OCI-LY3 (cell line): ENCODE data around the gene ONECUT1.

ENCODE experiments used
- H2AFZ ChIP-seq: fragments of 200-600, 300-600 bp; shearing (Covaris generic); 2 replicates; pipeline ENCODE4 v1.6.0; 2014; ENCODE audit warnings: antibody characterized with exemption, low read depth, low read length
- H3K27ac ChIP-seq: fragments of 200-600, 300-600 bp; sonication (generic); 2 replicates; pipeline ENCODE4 v1.5.1; 2014; ENCODE audit warnings: mild to moderate bottlenecking, low read length, moderate library complexity, mixed read lengths
- H3K27me3 ChIP-seq: fragments of 200-600, 300-600 bp; sonication (generic); 2 replicates; pipeline ENCODE4 v1.6.1; 2014; ENCODE audit warnings: low read depth, low read length, mixed read lengths
- H3K36me3 ChIP-seq: fragments of 200-600, 300-600 bp; sonication (generic); replicated peaks from 2 replicates; pipeline ENCODE3; 2014; ENCODE audit warnings: low read depth, low read length, mixed read lengths
- H3K4me1 ChIP-seq: fragments of 300-600, 200-600 bp; sonication (generic); 2 replicates; pipeline ENCODE4 v1.6.1; 2014; ENCODE audit warnings: low read length, mixed read lengths
- H3K4me2 ChIP-seq: fragments of 200-600, 300-600 bp; sonication (generic); 2 replicates; pipeline ENCODE4 v1.6.1; 2014; ENCODE audit warnings: low read length, mixed read lengths
- H3K4me3 ChIP-seq: fragments of 300-600, 200-600 bp; sonication (generic); 2 replicates; pipeline ENCODE4 v1.5.1; 2014; ENCODE audit warnings: antibody characterized with exemption, mild to moderate bottlenecking, low read length, moderate library complexity
- H3K79me2 ChIP-seq: fragments of 300-600, 200-600 bp; shearing (Covaris generic); 2 replicates; pipeline ENCODE4 v1.6.1; 2014; ENCODE audit warnings: mild to moderate bottlenecking, low read length, mixed read lengths
- H3K9ac ChIP-seq: fragments of 300-600, 200-600 bp; shearing (Covaris generic); 2 replicates; pipeline ENCODE4 v1.6.0; 2014; ENCODE audit warnings: mild to moderate bottlenecking, low read length, moderate library complexity
- H3K9me3 ChIP-seq: fragments of 200-600, 300-600 bp; shearing (Covaris generic); 2 replicates; pipeline ENCODE4 v1.6.1; 2014; ENCODE audit warnings: low read length, mixed read lengths; ENCODE audit not compliant: insufficient read depth
- H4K20me1 ChIP-seq: fragments of 200-600, 300-600 bp; sonication (generic); 2 replicates; pipeline ENCODE4 v1.6.1; 2016; ENCODE audit warnings: low read length, mixed read lengths; ENCODE audit not compliant: insufficient read depth
- EZH2phosphoT487 ChIP-seq: fragments of 200-600 bp; shearing (Covaris generic); IDR thresholded peaks from 2 replicates; pipeline ENCODE4 v1.6.1; 2018; ENCODE audit warnings: antibody characterized with exemption, mixed run types, low read depth
- TF ChIP-seq, protein P1 (sequence below): fragments of 200-600, 300-600 bp; sonication (generic); IDR thresholded peaks from 2 replicates; pipeline ENCODE4 v1.5.1; 2014; ENCODE audit warnings: antibody characterized with exemption, low read length, low read depth

ONECUT1 gene

DNA sequence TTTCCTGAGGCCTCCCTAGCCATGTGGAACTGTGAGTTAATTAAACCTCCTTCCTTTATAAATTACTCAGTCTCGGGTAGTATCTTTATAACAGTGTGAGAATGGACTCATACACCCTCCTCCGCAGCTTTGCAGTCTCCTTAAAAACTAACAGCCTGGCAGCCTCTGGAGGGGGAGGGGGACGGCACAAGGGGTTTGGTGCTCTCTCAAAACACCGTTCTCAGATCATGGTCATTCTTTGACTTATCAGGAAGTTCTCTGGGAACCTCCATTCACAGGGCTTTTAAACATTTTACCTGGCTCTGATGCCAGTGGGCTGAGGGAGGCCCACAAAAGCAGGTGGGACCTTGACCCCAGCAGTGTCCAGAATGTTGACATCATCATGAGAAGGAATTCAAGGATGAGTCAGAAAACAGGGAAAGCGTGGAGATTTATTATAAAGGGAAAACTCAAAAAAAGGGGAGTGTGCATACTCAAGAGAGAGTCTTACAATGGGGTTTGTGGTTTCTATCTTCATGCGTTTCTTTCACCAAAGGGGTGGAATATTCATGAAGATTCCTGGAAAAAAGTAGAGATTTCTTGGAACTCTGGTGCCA lies 43.9 kb downstream of the ONECUT1 start:
- no peak overlapping the region for H3K4me2 ChIP-seq
- H2AFZ ChIP-seq, result no peak overlapping the region
- TF ChIP-seq, protein P1, sequence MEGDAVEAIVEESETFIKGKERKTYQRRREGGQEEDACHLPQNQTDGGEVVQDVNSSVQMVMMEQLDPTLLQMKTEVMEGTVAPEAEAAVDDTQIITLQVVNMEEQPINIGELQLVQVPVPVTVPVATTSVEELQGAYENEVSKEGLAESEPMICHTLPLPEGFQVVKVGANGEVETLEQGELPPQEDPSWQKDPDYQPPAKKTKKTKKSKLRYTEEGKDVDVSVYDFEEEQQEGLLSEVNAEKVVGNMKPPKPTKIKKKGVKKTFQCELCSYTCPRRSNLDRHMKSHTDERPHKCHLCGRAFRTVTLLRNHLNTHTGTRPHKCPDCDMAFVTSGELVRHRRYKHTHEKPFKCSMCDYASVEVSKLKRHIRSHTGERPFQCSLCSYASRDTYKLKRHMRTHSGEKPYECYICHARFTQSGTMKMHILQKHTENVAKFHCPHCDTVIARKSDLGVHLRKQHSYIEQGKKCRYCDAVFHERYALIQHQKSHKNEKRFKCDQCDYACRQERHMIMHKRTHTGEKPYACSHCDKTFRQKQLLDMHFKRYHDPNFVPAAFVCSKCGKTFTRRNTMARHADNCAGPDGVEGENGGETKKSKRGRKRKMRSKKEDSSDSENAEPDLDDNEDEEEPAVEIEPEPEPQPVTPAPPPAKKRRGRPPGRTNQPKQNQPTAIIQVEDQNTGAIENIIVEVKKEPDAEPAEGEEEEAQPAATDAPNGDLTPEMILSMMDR, result no peak
- no peak for TF ChIP-seq EZH2phosphoT487
- H3K27ac ChIP-seq, result no peak overlapping the region
- no peak overlapping the region for H3K4me3 ChIP-seq
- peaks cover 24% of the 10 kb centered on the region for H3K27me3 ChIP-seq
- H3K9ac ChIP-seq, result no peak overlapping the region
- peaks cover 17% of the 10 kb centered on the region for H3K4me1 ChIP-seq
- H3K9me3 ChIP-seq, result no peaks in the 10 kb centered on the region
- H3K79me2 ChIP-seq, result no peaks in the 10 kb centered on the region
- H3K36me3 ChIP-seq, result no peaks in the 10 kb centered on the region
- no peaks in the 10 kb centered on the region for H4K20me1 ChIP-seq

DNA sequence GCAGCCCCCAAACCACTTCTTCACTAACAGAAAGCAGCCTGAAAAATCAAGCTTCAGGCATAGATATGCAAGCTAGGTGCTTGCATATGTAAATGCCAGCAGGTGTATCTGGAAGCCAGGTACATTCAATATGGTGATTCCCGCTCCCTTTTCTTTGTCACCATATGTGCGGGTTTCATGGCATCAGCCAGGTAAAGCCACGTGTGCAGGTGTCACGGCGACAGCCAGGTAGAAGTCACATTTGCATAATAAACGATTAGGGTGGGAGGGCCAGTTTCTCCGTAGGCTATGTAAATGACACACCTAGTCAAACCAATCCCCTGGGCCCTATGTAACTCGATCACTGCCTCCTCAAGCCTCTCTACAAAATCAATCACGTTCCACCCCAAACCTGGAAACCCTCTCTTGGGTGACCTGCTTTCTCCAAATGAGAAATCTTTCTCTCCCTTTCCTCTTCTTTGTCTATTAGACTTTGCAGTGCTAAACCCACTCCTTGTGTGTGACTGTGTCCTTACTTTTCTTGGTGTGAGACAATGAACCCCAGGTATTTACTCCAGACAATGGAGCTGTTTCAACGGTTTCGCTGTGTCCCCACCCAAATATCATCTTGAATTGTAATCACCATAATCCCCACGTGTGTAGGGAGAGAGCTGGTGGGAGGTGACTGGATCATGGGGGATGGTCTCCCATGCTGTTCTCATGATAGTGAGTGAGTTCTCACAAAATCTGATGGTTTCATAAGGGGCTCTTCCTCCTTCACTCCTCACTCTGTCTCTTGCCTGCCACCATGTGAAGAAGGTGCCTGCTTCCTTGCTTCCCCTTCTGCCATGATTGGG lies 44.6 kb downstream of the ONECUT1 start:
- Histone ChIP-seq H3K4me2 (no peak overlapping the region), H3K9ac (no peak overlapping the region), H3K36me3 (no peaks in the 10 kb centered on the region), H3K79me2 (no peaks in the 10 kb centered on the region), H3K4me1 (peaks cover 17% of the 10 kb centered on the region), H3K27ac (no peak overlapping the region), H4K20me1 (no peaks in the 10 kb centered on the region), H3K9me3 (no peaks in the 10 kb centered on the region), H3K27me3 (peaks cover 17% of the 10 kb centered on the region), H2AFZ (no peak overlapping the region), H3K4me3 (no peak overlapping the region)
- no peak for TF ChIP-seq EZH2phosphoT487
- TF ChIP-seq, protein P1, result no peak

DNA sequence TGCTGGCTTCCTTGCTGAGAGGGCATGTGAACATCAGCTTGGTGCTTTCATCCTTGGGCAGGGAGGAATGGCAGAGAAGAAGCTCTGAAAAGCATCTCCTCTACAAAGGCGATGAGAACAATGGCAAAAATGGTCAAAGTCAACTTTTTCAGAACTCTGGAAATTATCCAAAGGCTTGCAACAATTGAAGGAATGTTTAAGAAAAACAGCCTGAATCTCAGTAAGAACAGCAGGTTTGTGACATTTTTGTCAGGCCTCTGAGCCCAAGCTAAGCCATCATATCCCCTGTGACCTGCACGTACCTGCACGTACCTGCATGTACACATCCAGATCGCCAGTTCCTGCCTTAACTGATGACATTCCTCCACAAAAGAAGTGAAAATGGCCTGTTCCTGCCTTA lies 51.8 kb downstream of the ONECUT1 start:
- no peak for TF ChIP-seq EZH2phosphoT487
- TF ChIP-seq, protein P1, result no peak
- Histone ChIP-seq H3K79me2 (no peaks in the 10 kb centered on the region), H3K27ac (no peak overlapping the region), H3K4me3 (no peak overlapping the region), H3K27me3 (0 out of 2 replicates have a peak, but pooled peaks cover 2% of the 10 kb centered on the region), H4K20me1 (no peaks in the 10 kb centered on the region), H3K4me1 (peaks cover 3% of the 10 kb centered on the region; the same call in 1 of the 2 replicates), H3K36me3 (no peaks in the 10 kb centered on the region), H3K9ac (no peak overlapping the region), H2AFZ (no peak overlapping the region), H3K4me2 (no peak overlapping the region), H3K9me3 (no peaks in the 10 kb centered on the region)

DNA sequence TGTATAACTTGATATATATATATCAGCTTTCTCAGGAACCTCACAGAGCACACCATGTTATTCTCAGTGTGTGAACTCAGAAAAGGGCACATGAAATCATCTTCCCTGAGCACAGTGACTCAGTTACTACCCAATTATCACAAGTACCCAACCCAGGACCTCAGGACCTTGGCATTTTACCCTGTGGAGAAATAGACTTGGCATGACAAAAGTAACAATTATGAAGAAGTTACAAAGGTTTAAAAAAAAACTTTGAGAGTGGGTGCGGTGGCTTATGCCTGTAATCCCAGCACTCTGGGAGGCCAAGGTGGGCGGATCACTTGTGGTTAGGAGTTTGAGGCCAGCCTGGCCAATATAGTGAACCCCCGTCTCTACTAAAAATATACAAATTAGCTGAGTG lies 52.4 kb downstream of the ONECUT1 start:
- H2AFZ ChIP-seq, result no peak overlapping the region
- peaks cover 3% of the 10 kb centered on the region; the same call in 1 of the 2 replicates for H3K4me1 ChIP-seq
- H3K9ac ChIP-seq, result no peak overlapping the region
- H3K27ac ChIP-seq, result no peak overlapping the region
- H3K9me3 ChIP-seq, result no peaks in the 10 kb centered on the region
- no peak overlapping the region for H3K4me2 ChIP-seq
- TF ChIP-seq EZH2phosphoT487, result no peak
- TF ChIP-seq, protein P1, result no peak
- H3K79me2 ChIP-seq, result no peaks in the 10 kb centered on the region
- 0 out of 2 replicates have a peak, but pooled peaks cover 2% of the 10 kb centered on the region for H3K27me3 ChIP-seq
- H3K36me3 ChIP-seq, result no peaks in the 10 kb centered on the region
- no peaks in the 10 kb centered on the region for H4K20me1 ChIP-seq
- H3K4me3 ChIP-seq, result no peak overlapping the region
